ENCODE results near the gene MAP6.

MAP6 gene

GRCh38 chr11:75565916-75566762 is 102.7 kb downstream of the MAP6 start:
- DNase-seq, result no peak

GRCh38 chr11:75565221-75565814 is 103.5 kb downstream of the MAP6 start:
- DNase-seq, result no peak

- DNase-seq, result no peak
Measured at GRCh38 chr11:75563978-75564552, 104.8 kb downstream of the MAP6 start.

GRCh38 chr11:75563501-75563977 is 105.3 kb downstream of the MAP6 start:
- DNase-seq, result no peak

- DNase-seq, result no peak
Measured at GRCh38 chr11:75562836-75563484, 105.9 kb downstream of the MAP6 start.

GRCh38 chr11:75562048-75562835 is 106.6 kb downstream of the MAP6 start, which contains the start of gene SERPINH1:
Gene SERPINH1 (plus strand): TSS chr11:75562253. CDS start chr11:75566350, 4,097 bp downstream.
- peak; percentile 84 for DNase-seq

- DNase-seq, result no peak
Measured at GRCh38 chr11:75561426-75562047, 107.3 kb downstream of the MAP6 start.

- no peak for DNase-seq
Measured at GRCh38 chr11:75560644-75561043, 108.2 kb downstream of the MAP6 start.

GRCh38 chr11:75558939-75559843 is 109.6 kb downstream of the MAP6 start:
- no peak for DNase-seq

- DNase-seq, result no peak
Measured at GRCh38 chr11:75557666-75558494, 111.0 kb downstream of the MAP6 start.

GRCh38 chr11:75556275-75556674 is 112.6 kb downstream of the MAP6 start:
- DNase-seq, result no peak

- no peak for DNase-seq
Measured at GRCh38 chr11:75555079-75555811, 113.6 kb downstream of the MAP6 start.

- DNase-seq, result peak; percentile 76
Measured at GRCh38 chr11:75554258-75555022, 114.4 kb downstream of the MAP6 start.

- DNase-seq, result no peak
Measured at GRCh38 chr11:75553889-75554257, 115.0 kb downstream of the MAP6 start.

- no peak for DNase-seq
Measured at GRCh38 chr11:75553182-75553581, 115.7 kb downstream of the MAP6 start.

- DNase-seq, result no peak
Measured at GRCh38 chr11:75549370-75549958, 119.4 kb downstream of the MAP6 start.

GRCh38 chr11:75548595-75549272 is 120.1 kb downstream of the MAP6 start:
- no peak for DNase-seq

All from NCI-H1092 (cell line).